IgD-negative memory B cell (primary cell): Measurements from ENCODE around the gene EEF1A1. TPM values are rescaled to one million over a fixed set of nuclear protein-coding genes. Genes with fewer than 3 reads are reported as not detected.
A peak's percentile ranks its signal among the peaks of the same experiment; 100 is the strongest.
"Not testable (repeated sequence)": the region's sequence is repeated elsewhere in the genome, so short reads cannot be mapped to it uniquely, and the experiment has no call there.

Source experiments
- H3K27ac Mint-ChIP-seq, 3 donors: one replicate each; pipeline ENCODE4 v1.8.0; 2020 to 2022; ENCODE audit warnings: mild to moderate bottlenecking in 3 of 3, mixed read lengths in 3 of 3, moderate library complexity in 1 of 3
- H3K27me3 Mint-ChIP-seq: one replicate; pipeline ENCODE4 v1.8.0; 2021; ENCODE audit warnings: mixed read lengths
- H3K36me3 Mint-ChIP-seq: one replicate; pipeline ENCODE4 v1.8.0; 2020; ENCODE audit warnings: mild to moderate bottlenecking, mixed read lengths
- H3K4me1 Mint-ChIP-seq, 3 donors: one replicate each; pipeline ENCODE4 v1.8.0; 2020 to 2022; ENCODE audit warnings: mixed read lengths in 3 of 3, mild to moderate bottlenecking in 1 of 3
- H3K4me3 Mint-ChIP-seq, 4 donors: one replicate each; pipeline ENCODE4 v1.8.0; 2020 to 2022; ENCODE audit warnings: mild to moderate bottlenecking in 4 of 4, mixed read lengths in 4 of 4, moderate library complexity in 3 of 4
- H3K9me3 Mint-ChIP-seq, 3 donors: one replicate each; pipeline ENCODE4 v1.8.0; 2020 to 2021; ENCODE audit warnings: mixed read lengths in 3 of 3, mild to moderate bottlenecking in 1 of 3
- polyA plus RNA-seq: library from polyadenylated mRNA; unstranded; fragments of 300-500 nt; fragmentation: Illumina TruSeq; gene quantifications from one replicate; pipeline ENCODE4 v1.2.3, GENCODE V29; 2021

The EEF1A1 gene
- polyA plus RNA-seq, 1 donor from 2014 or later: 11,514 TPM

GRCh38 chr6:73551115-73551514 is 30.3 kb upstream of the EEF1A1 start:
- peak overlapping the region in 1 of 3 donors; percentile 53 for H3K27ac Mint-ChIP-seq
- not testable (repeated sequence) for H3K27me3 Mint-ChIP-seq, H3K36me3 Mint-ChIP-seq, H3K9me3 Mint-ChIP-seq, H3K4me3 Mint-ChIP-seq, H3K4me1 Mint-ChIP-seq

- H3K27ac Mint-ChIP-seq: no peak overlapping the region
- no peak overlapping the region for H3K4me3 Mint-ChIP-seq
- H3K9me3 Mint-ChIP-seq: no peaks in the 10 kb centered on the region
- no peaks in the 10 kb centered on the region for H3K27me3 Mint-ChIP-seq
- no peaks in the 10 kb centered on the region for H3K36me3 Mint-ChIP-seq
- peaks cover 0 to 3% (median 3%) of the 10 kb centered on the region in 3 donors for H3K4me1 Mint-ChIP-seq
These were observed 27.9 kb upstream of the EEF1A1 start for GRCh38 chr6:73548458-73549446.

- no peak overlapping the region for H3K4me3 Mint-ChIP-seq
- no peaks in the 10 kb centered on the region for H3K9me3 Mint-ChIP-seq
- H3K36me3 Mint-ChIP-seq: no peaks in the 10 kb centered on the region
- H3K4me1 Mint-ChIP-seq: peaks cover 0 to 3% (median 3%) of the 10 kb centered on the region in 3 donors
- H3K27me3 Mint-ChIP-seq: no peaks in the 10 kb centered on the region
- H3K27ac Mint-ChIP-seq: no peak overlapping the region
These were observed 26.2 kb upstream of the EEF1A1 start for GRCh38 chr6:73547036-73547435.

GRCh38 chr6:73542891-73543290 is 22.1 kb upstream of the EEF1A1 start:
- Mint-ChIP-seq H3K27me3 (no peaks in the 10 kb centered on the region), H3K4me3 (no peak overlapping the region), H3K9me3 (no peaks in the 10 kb centered on the region), H3K4me1 (peaks cover 0 to 6% (median 3%) of the 10 kb centered on the region in 3 donors), H3K36me3 (no peaks in the 10 kb centered on the region), H3K27ac (no peak overlapping the region)

GRCh38 chr6:73542481-73542880 is 21.6 kb upstream of the EEF1A1 start:
- not testable (repeated sequence) for H3K27me3 Mint-ChIP-seq, H3K4me3 Mint-ChIP-seq, H3K4me1 Mint-ChIP-seq, H3K27ac Mint-ChIP-seq, H3K9me3 Mint-ChIP-seq, H3K36me3 Mint-ChIP-seq

GRCh38 chr6:73538116-73538779 is 17.4 kb upstream of the EEF1A1 start:
- no peaks in the 10 kb centered on the region for H3K36me3 Mint-ChIP-seq
- no peak overlapping the region for H3K4me3 Mint-ChIP-seq
- H3K27ac Mint-ChIP-seq: peak overlapping the region in 1 of 3 donors; percentile 23
- no peaks in the 10 kb centered on the region for H3K9me3 Mint-ChIP-seq
- no peaks in the 10 kb centered on the region for H3K27me3 Mint-ChIP-seq
- H3K4me1 Mint-ChIP-seq: peaks cover 0 to 7% (median 0%) of the 10 kb centered on the region in 3 donors

GRCh38 chr6:73537677-73538076 is 16.8 kb upstream of the EEF1A1 start:
- H3K36me3 Mint-ChIP-seq: peaks cover 4% of the 10 kb centered on the region
- H3K27me3 Mint-ChIP-seq: no peaks in the 10 kb centered on the region
- peaks cover 0 to 7% (median 0%) of the 10 kb centered on the region in 3 donors for H3K4me1 Mint-ChIP-seq
- no peaks in the 10 kb centered on the region for H3K9me3 Mint-ChIP-seq
- no peak overlapping the region for H3K27ac Mint-ChIP-seq
- H3K4me3 Mint-ChIP-seq: no peak overlapping the region

GRCh38 chr6:73534628-73535027 is 13.8 kb upstream of the EEF1A1 start:
- Mint-ChIP-seq H3K27me3 (no peaks in the 10 kb centered on the region), H3K36me3 (peaks cover 4% of the 10 kb centered on the region), H3K4me3 (no peak overlapping the region), H3K4me1 (peaks cover 0 to 3% (median 0%) of the 10 kb centered on the region in 3 donors), H3K27ac (no peak overlapping the region), H3K9me3 (no peaks in the 10 kb centered on the region)

GRCh38 chr6:73532293-73532692 is 11.5 kb upstream of the EEF1A1 start:
- Mint-ChIP-seq H3K4me1 (no peaks in the 10 kb centered on the region), H3K27me3 (no peaks in the 10 kb centered on the region), H3K4me3 (no peak overlapping the region), H3K9me3 (no peaks in the 10 kb centered on the region), H3K27ac (no peak overlapping the region), H3K36me3 (peaks cover 4% of the 10 kb centered on the region)

GRCh38 chr6:73528897-73529296 is 8.1 kb upstream of the EEF1A1 start:
- no peaks in the 10 kb centered on the region for H3K27me3 Mint-ChIP-seq
- H3K9me3 Mint-ChIP-seq: no peaks in the 10 kb centered on the region
- peak overlapping the region in 1 of 3 donors; percentile 9 for H3K27ac Mint-ChIP-seq
- no peak overlapping the region for H3K4me3 Mint-ChIP-seq
- H3K36me3 Mint-ChIP-seq: peaks cover 4% of the 10 kb centered on the region
- H3K4me1 Mint-ChIP-seq: peaks cover 5 to 7% (median 5%) of the 10 kb centered on the region in 3 donors

- H3K9me3 Mint-ChIP-seq: no peaks in the 10 kb centered on the region
- no peaks in the 10 kb centered on the region for H3K27me3 Mint-ChIP-seq
- H3K36me3 Mint-ChIP-seq: no peaks in the 10 kb centered on the region
- H3K4me3 Mint-ChIP-seq: no peak overlapping the region
- H3K4me1 Mint-ChIP-seq: peaks cover 9 to 16% (median 11%) of the 10 kb centered on the region in 3 donors
- H3K27ac Mint-ChIP-seq: peak overlapping the region in 1 of 3 donors; percentile 33
These were observed 4.9 kb upstream of the EEF1A1 start for GRCh38 chr6:73525546-73526330.

GRCh38 chr6:73523434-73524123 is 2.7 kb upstream of the EEF1A1 start:
- Mint-ChIP-seq H3K4me1 (peaks cover 15 to 28% (median 20%) of the 10 kb centered on the region in 3 donors), H3K4me3 (peak overlapping the region; percentile 92 to 97 (median 94)), H3K27me3 (no peaks in the 10 kb centered on the region), H3K27ac (peak overlapping the region; percentile 95 to 99 (median 99)), H3K36me3 (peaks cover 7% of the 10 kb centered on the region), H3K9me3 (no peaks in the 10 kb centered on the region)

- Mint-ChIP-seq H3K4me3 (peak overlapping the region; percentile 92 to 97 (median 94)), H3K4me1 (peaks cover 28 to 40% (median 34%) of the 10 kb centered on the region in 3 donors), H3K27ac (peak overlapping the region; percentile 95 to 99 (median 99)), H3K9me3 (no peaks in the 10 kb centered on the region), H3K27me3 (no peaks in the 10 kb centered on the region), H3K36me3 (peaks cover 14% of the 10 kb centered on the region)
These were observed 636 bp upstream of the EEF1A1 start for GRCh38 chr6:73521351-73521985.
